Measurements from ENCODE around the gene HERC2.

HERC2 gene

DNA sequence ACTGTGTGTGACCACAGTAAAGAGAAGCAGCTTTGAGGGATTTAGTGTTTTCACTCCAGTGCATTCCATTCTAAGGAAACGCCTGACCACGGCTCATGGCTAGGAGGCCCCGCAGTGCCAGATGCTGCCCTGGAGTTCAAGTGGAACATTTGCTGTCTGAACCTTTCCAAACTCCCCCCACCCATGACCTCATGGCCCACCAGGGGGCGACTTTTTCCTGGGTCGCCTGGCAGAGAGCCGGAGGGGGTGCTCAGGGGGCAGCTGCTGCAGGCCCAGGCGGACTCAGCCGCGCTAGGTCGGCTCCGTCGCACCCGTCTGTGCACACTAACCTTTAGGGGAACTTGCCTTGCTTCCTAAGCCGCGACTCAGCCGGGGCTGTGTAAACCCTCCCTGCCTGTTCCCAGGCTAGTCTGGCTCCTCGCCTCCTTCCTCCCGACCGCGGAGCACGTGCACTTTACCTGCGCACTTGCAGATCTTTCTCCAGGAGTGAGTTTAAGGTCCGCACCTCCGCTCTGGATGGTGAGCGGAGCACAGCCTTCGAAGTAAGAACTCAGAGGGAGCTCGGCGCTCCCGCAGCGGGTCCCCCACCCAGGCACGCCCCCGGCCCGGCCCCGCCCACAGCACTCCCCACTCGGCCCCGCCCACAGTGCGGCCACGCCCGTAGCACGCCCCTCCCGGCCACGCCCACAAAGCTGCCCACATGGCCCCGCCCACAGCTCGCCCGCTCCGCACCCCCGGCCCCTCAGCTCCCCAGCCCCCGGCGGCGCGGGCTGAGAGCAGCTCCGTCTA is 223.0 kb downstream of the HERC2 start, which contains the start of gene OCA2:
Gene OCA2, minus strand, starts transcription at position 550 of the 789 bp plus-strand sequence. CDS start 17,441 bp downstream, outside the sequence.
- H3K4me3 ChIP-seq (ENCODE audit: severe bottlenecking) = no peak within 1 kb of the TSS
- TF ChIP-seq, protein P1, sequence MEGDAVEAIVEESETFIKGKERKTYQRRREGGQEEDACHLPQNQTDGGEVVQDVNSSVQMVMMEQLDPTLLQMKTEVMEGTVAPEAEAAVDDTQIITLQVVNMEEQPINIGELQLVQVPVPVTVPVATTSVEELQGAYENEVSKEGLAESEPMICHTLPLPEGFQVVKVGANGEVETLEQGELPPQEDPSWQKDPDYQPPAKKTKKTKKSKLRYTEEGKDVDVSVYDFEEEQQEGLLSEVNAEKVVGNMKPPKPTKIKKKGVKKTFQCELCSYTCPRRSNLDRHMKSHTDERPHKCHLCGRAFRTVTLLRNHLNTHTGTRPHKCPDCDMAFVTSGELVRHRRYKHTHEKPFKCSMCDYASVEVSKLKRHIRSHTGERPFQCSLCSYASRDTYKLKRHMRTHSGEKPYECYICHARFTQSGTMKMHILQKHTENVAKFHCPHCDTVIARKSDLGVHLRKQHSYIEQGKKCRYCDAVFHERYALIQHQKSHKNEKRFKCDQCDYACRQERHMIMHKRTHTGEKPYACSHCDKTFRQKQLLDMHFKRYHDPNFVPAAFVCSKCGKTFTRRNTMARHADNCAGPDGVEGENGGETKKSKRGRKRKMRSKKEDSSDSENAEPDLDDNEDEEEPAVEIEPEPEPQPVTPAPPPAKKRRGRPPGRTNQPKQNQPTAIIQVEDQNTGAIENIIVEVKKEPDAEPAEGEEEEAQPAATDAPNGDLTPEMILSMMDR (IDR thresholded peaks at IDR 0.05; ENCODE audit: poor library complexity, severe bottlenecking) = no peak
- ATAC-seq (ENCODE audit: low read depth) (0 out of 3 replicates have a peak, but pooled peaks have one; percentile 4), DNase-seq (ENCODE audit: low spot score) (no peak)
- no peaks in the 10 kb centered on the region for H3K4me1 ChIP-seq (ENCODE audit: insufficient read depth, poor library complexity, severe bottlenecking)
- no peaks in the 10 kb centered on the region for H3K9me3 ChIP-seq (ENCODE audit: severe bottlenecking)
- H3K27ac ChIP-seq (ENCODE audit: poor library complexity, severe bottlenecking) = no peak within 1 kb of the TSS
- H3K36me3 ChIP-seq (ENCODE audit: low read depth) = no peaks in the 10 kb centered on the region
- peaks cover 59% of the 10 kb centered on the region for H3K27me3 ChIP-seq (ENCODE audit: insufficient read depth, poor library complexity, severe bottlenecking)

DNA sequence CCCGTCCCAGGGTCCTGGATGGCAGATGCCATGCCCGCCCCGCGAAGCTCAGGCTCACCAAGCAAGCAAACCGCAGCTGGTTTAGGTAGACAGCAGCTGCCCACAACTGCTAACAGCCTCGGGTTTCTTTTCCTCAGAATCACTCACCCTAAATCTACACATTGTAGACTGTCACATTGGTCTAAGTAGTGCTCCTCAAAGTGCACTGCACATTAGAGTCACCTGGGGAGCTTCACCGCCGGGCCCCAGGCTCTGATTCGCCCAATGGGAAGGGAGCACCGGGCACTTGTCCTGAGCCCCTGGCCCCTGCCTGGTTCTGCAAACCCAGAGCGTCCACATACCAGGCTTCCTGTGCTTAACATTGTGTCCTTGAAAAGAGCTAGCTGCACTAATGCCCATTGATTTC is 223.6 kb downstream of the HERC2 start:
- ATAC-seq (ENCODE audit: low read depth) = no peak
- no peaks in the 10 kb centered on the region for H3K36me3 ChIP-seq (ENCODE audit: low read depth)
- H3K9me3 ChIP-seq (ENCODE audit: severe bottlenecking) = no peaks in the 10 kb centered on the region
- no peaks in the 10 kb centered on the region for H3K4me1 ChIP-seq (ENCODE audit: insufficient read depth, poor library complexity, severe bottlenecking)
- no peak for DNase-seq (ENCODE audit: low spot score)
- H3K27ac ChIP-seq (ENCODE audit: poor library complexity, severe bottlenecking) = no peak overlapping the region
- no peak overlapping the region for H3K4me3 ChIP-seq (ENCODE audit: severe bottlenecking)
- TF ChIP-seq, protein P1 (IDR thresholded peaks at IDR 0.05; ENCODE audit: poor library complexity, severe bottlenecking) = no peak
- H3K27me3 ChIP-seq (ENCODE audit: insufficient read depth, poor library complexity, severe bottlenecking) = peaks cover 62% of the 10 kb centered on the region

DNA sequence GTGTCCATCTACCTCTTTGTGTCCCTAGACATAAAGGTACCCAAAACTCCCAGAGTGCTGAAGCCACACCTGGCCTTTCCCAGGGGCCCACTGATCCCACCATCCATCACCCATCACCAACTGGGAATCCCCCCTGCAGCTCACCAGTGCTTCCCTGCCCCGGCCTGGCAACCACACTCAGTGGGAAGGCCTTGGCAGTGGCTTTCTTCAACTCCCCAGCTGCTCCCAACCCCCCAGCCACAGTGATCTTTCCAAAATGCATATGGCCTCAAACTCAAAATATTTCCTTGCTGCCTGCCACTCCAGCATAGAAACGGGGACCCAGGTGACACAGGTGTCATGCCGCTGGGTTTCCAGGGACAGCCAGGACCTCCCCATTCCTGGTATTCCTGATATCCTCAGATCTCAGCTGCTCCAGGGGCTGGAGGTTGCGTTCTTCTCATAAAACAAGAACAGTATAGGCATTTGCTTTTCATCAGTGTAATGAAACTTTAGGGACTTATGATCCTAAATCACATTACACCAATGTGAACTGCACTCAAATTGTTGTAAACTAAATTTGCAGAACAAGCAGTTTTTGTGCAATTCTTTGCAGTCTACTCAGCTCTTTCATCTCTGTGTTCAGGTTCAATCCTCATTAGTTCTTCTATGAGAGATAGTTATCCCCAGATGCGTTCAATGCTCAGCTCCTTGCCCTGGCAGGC is 224.2 kb downstream of the HERC2 start:
- ATAC-seq (ENCODE audit: low read depth) (no peak), DNase-seq (ENCODE audit: low spot score) (no peak)
- H3K4me3 ChIP-seq (ENCODE audit: severe bottlenecking) = no peak overlapping the region
- H3K9me3 ChIP-seq (ENCODE audit: severe bottlenecking) = no peaks in the 10 kb centered on the region
- TF ChIP-seq, protein P1 (IDR thresholded peaks at IDR 0.05; ENCODE audit: poor library complexity, severe bottlenecking) = no peak
- H3K27ac ChIP-seq (ENCODE audit: poor library complexity, severe bottlenecking) = no peak overlapping the region
- H3K4me1 ChIP-seq (ENCODE audit: insufficient read depth, poor library complexity, severe bottlenecking) = no peaks in the 10 kb centered on the region
- H3K36me3 ChIP-seq (ENCODE audit: low read depth) = no peaks in the 10 kb centered on the region
- peaks cover 62% of the 10 kb centered on the region for H3K27me3 ChIP-seq (ENCODE audit: insufficient read depth, poor library complexity, severe bottlenecking)

DNA sequence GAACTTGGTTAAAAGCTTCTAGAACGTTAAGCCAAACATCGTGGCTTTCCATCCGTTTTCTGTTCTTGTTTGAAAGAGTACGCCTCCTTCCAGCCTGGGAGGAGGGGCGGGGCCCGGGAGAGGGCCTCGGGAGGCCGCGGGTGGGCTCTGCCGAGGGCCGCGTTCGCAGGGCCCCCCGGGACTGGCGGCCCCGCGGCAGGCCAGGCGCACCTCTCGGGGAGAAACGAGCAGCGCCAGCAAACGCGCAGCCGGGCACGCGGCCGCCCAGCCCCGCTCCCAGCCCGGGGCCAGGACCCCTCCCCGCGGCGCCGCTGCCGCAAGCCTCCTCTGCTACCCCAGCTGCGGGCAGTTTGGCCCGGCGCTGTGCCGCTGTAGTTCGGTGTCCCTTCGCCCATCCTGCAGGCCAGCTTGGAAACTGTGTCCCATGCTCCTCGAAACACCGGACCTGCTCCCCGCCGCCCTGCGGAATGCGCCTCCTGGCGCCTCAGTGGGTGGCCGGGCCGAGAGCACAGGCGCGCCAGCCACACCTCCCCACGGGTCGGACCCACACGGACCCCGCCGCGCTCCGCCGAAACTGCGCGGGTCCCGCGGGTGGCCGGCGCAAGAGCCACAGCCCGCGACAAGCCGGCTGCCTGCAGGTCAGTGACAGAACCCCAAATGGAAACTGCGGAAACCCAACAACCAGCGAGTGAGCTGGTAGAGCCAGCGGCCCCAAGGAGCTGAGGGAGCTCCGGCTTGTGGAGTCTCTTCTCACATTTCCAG is 225.1 kb downstream of the HERC2 start:
- ATAC-seq (ENCODE audit: low read depth) (no peak), DNase-seq (ENCODE audit: low spot score) (no peak)
- Histone ChIP-seq H3K4me1 (ENCODE audit: insufficient read depth, poor library complexity, severe bottlenecking) (no peaks in the 10 kb centered on the region), H3K4me3 (ENCODE audit: severe bottlenecking) (peak overlapping the region; percentile 22), H3K27me3 (ENCODE audit: insufficient read depth, poor library complexity, severe bottlenecking) (peaks cover 62% of the 10 kb centered on the region), H3K27ac (ENCODE audit: poor library complexity, severe bottlenecking) (no peak overlapping the region), H3K36me3 (ENCODE audit: low read depth) (no peaks in the 10 kb centered on the region), H3K9me3 (ENCODE audit: severe bottlenecking) (no peaks in the 10 kb centered on the region)
- TF ChIP-seq, protein P1 (IDR thresholded peaks at IDR 0.05; ENCODE audit: poor library complexity, severe bottlenecking) = no peak
